Testis (tissue), 2 donors: ENCODE results near the gene HERPUD2.

Experiments used
- CTCF ChIP-seq, 3 experiments: fragments of 450-650 bp in 2 of 3; fragments of 200-600 bp in 1 of 3; sonication (generic) in 1 of 3; IDR thresholded peaks; one replicate each; pipeline ENCODE4 v1.5.1; 2016 to 2019; ENCODE audit warnings: antibody characterized with exemption in 3 of 3, mild to moderate bottlenecking in 2 of 3, moderate library complexity in 1 of 3
- POLR2A ChIP-seq: fragments of 450-650 bp; IDR thresholded peaks from one replicate; pipeline ENCODE4 v1.6.1; 2017; ENCODE audit warnings: antibody characterized with exemption, mild to moderate bottlenecking, moderate library complexity

- no peak for TF ChIP-seq CTCF (IDR thresholded peaks at IDR 0.05)
- TF ChIP-seq POLR2A = no peak
Measured at GRCh38 chr7:35584990-35585389, 109.9 kb downstream of the HERPUD2 start.
